GM12878 (cell line): Measurements from ENCODE around the gene IL13RA2. TPM values are rescaled to one million over a fixed set of nuclear protein-coding genes. Genes with fewer than 3 reads are reported as not detected.

Source experiments
- ATAC-seq: fragments of 200-7000 bp; cut with Tn5 transposase; 3 replicates; pipeline ENCODE4 v1.9.1; 2020; ENCODE audit warnings: mild to moderate bottlenecking, moderate library complexity
- BruUV-seq: library from RNA; stranded (reverse); fragments of 400-500 nt; replicated peaks from 2 replicates; lab custom pipeline; 2021; lab: Mats Ljungman, UMichigan
- CTCF ChIA-PET: fragments of 300-600 bp; sonication (Branson Sonifier 250); formaldehyde crosslinking; extraction: SDS; loops from one replicate; lab custom pipeline; 2021; ENCODE audit warnings: inconsistent platforms; lab: Yijun Ruan, JAX
- POLR2A ChIA-PET: fragments of 350-600 bp; formaldehyde crosslinking; extraction: SDS; loops from one replicate; lab custom pipeline; 2021; ENCODE audit warnings: inconsistent platforms; lab: Charles Lee
- RAD21 ChIA-PET: fragments of 300-600 bp; sonication (Branson Sonifier 250); formaldehyde crosslinking; loops from one replicate; lab custom pipeline; 2023; ENCODE audit warnings: antibody characterized with exemption; ENCODE audit not compliant: unreplicated experiment; lab: Charles Lee
- SMC1A ChIA-PET: fragments of 300-600 bp; sonication (Branson Sonifier 250); formaldehyde crosslinking; loops from one replicate; lab custom pipeline; 2023; ENCODE audit not compliant: unreplicated experiment, uncharacterized antibody; lab: Charles Lee
- DNase-seq: peaks from one replicate; pipeline ENCODE4 v3.0.0-alpha.2; 2011; ENCODE audit warnings: low read depth, low spot score
- FAIRE-seq: peaks from 3 replicates; lab custom pipeline; 2011; peaks lifted over from hg19 to GRCh38; lab: Jason Lieb, UNC
- H2AFZ ChIP-seq: 2 replicates; pipeline ENCODE4 v1.6.0; 2011; ENCODE audit warnings: low read depth, low read length, control low read depth; ENCODE audit not compliant: control insufficient read depth
- H3K27ac ChIP-seq: 2 replicates; pipeline ENCODE4 v1.5.1; 2011; ENCODE audit warnings: control low read depth; ENCODE audit not compliant: control insufficient read depth, insufficient read depth
- H3K27me3 ChIP-seq, 2 experiments: replicated peaks in 1 of 2; 2 replicates each; pipeline versions ENCODE4 v1.6.0 to v1.6.1; 2011; ENCODE audit warnings: low read length in 1 of 2; ENCODE audit not compliant: control insufficient read depth in 2 of 2, insufficient read depth in 2 of 2
- H3K36me3 ChIP-seq, 2 experiments: 2 replicates each; pipeline ENCODE4 v1.5.1; 2011; ENCODE audit warnings: low read length in 1 of 2; ENCODE audit not compliant: control insufficient read depth in 2 of 2, insufficient read depth in 2 of 2
- H3K4me1 ChIP-seq: 2 replicates; pipeline ENCODE4 v1.6.1; 2011; ENCODE audit warnings: mild to moderate bottlenecking, low read length, moderate library complexity, mixed read lengths; ENCODE audit not compliant: control insufficient read depth, insufficient read depth
- H3K4me2 ChIP-seq: 2 replicates; pipeline ENCODE4 v1.6.0; 2011; ENCODE audit warnings: control low read depth; ENCODE audit not compliant: control insufficient read depth, insufficient read depth
- H3K4me3 ChIP-seq: fragments of 200-600 bp; sonication (generic); 2 replicates; pipeline ENCODE4 v1.5.1; 2016
- H3K79me2 ChIP-seq: 2 replicates; pipeline ENCODE4 v1.6.0; 2011; ENCODE audit warnings: low read length; ENCODE audit not compliant: control insufficient read depth, insufficient read depth
- H3K9ac ChIP-seq: 2 replicates; pipeline ENCODE4 v1.8.0; 2011; ENCODE audit warnings: low read length, control low read depth, mixed read lengths; ENCODE audit not compliant: control insufficient read depth, insufficient read depth
- H3K9me3 ChIP-seq: replicated peaks from 3 replicates; pipeline ENCODE4 v1.5.1; 2011; ENCODE audit warnings: mild to moderate bottlenecking, low read length; ENCODE audit not compliant: control insufficient read depth, insufficient read depth
- H4K20me1 ChIP-seq: 2 replicates; pipeline ENCODE4 v1.6.0; 2011; ENCODE audit not compliant: control insufficient read depth, insufficient read depth
- IKZF2 ChIP-seq, 2 experiments: fragments of 450-650 bp; IDR thresholded peaks; 2 replicates each; pipeline ENCODE4 v1.6.1; 2017; ENCODE audit warnings: mild to moderate bottlenecking in 2 of 2, moderate library complexity in 2 of 2
- KLF5 ChIP-seq: fragments of 450-650 bp; IDR thresholded peaks from 2 replicates; pipeline ENCODE4 v1.6.1; 2014; ENCODE audit warnings: mild to moderate bottlenecking; ENCODE audit not compliant: partially characterized antibody
- PAX8 ChIP-seq: fragments of 450-650 bp; IDR thresholded peaks from 2 replicates; pipeline ENCODE4 v1.6.1; 2017; ENCODE audit warnings: mild to moderate bottlenecking, moderate library complexity
- REST ChIP-seq: IDR thresholded peaks from 2 replicates; pipeline ENCODE4 v1.6.1; 2012; ENCODE audit warnings: mild to moderate bottlenecking, low read depth, low read length
- TBL1XR1 ChIP-seq: IDR thresholded peaks from 2 replicates; pipeline ENCODE4 v1.6.1; 2012; ENCODE audit warnings: low read depth, low read length, improper control_type of control experiment
- ZBED1 ChIP-seq: IDR thresholded peaks from 2 replicates; pipeline ENCODE4 v1.6.1; 2016; ENCODE audit warnings: borderline replicate concordance
- in situ Hi-C: fragments of 300-500 bp; cut with MboI; formaldehyde crosslinking; loops from 9 replicates; pipeline ENCODE4 v1.14.3; 2018; ENCODE audit warnings: mixed read lengths
- intact Hi-C: fragments of 100-400 bp; cut with micrococcal nuclease; formaldehyde crosslinking; loops from one replicate; pipeline ENCODE4 v1.14.2; 2022; ENCODE audit not compliant: unreplicated experiment
- polyA plus RNA-seq, 11 experiments: library from polyadenylated mRNA; depleted of rRNA in 4 of 11; unstranded in 6 of 11; stranded (reverse) in 5 of 11; fragments of >200 nt; fragmentation: Nextera tagmentation in 4 of 11; fragmentation: Illumina TruSeq in 1 of 11; extraction: Ambion mirVana in 4 of 11; extraction: Trizol in 1 of 11; gene quantifications; 1 replicate in 1 of 11; 2 replicates in 10 of 11; pipeline versions ENCODE4 v1.2.1 to v1.2.3, GENCODE V29; 2011 to 2016; ENCODE audit warnings: inconsistent platforms in 2 of 11, missing spikeins in 2 of 11, low read depth in 1 of 11
- total RNA-seq, 4 experiments: library from RNA; depleted of rRNA in 3 of 4; stranded (reverse); fragments of >200 nt in 3 of 4; fragmentation: Illumina TruSeq in 1 of 4; extraction: Trizol in 1 of 4; gene quantifications; 2 replicates each; pipeline versions ENCODE4 v1.2.1 to v1.2.3, GENCODE V29; 2013 to 2021

Gene IL13RA2
- total and polyA plus RNA-seq, 10 of the 15 experiments (the other 5 are each of a cell fraction or from before 2014, with no cell fraction given) = 0.08 TPM; not detected in 9

GRCh38 chrX:114973013-114973412, 44.4 kb downstream of the IL13RA2 start:
- DNase-seq = no peak
- TF ChIP-seq TBL1XR1 (no peak), KLF5 (no peak), REST (no peak), IKZF2 (IDR thresholded peaks at IDR 0.05) (no peak), PAX8 (no peak), ZBED1 (no peak)
- TF ChIP-seq, all 136 proteins: peak for 0
- BruUV-seq = no TSS peak
- ChIA-PET RAD21 (no interaction called here), POLR2A (no interaction called here), SMC1A (no interaction called here), CTCF (no interaction called here)
- ATAC-seq = no peak
- H3K27me3 ChIP-seq = no peaks in the 10 kb centered on the region
- no peak overlapping the region for H3K27ac ChIP-seq
- H3K36me3 ChIP-seq = no peaks in the 10 kb centered on the region
- no peak overlapping the region for H2AFZ ChIP-seq
- H3K9me3 ChIP-seq = no peaks in the 10 kb centered on the region
- no peak overlapping the region for H3K4me2 ChIP-seq
- no peaks in the 10 kb centered on the region for H3K79me2 ChIP-seq
- H3K4me3 ChIP-seq = no peak overlapping the region
- intact Hi-C loops = no loop called here
- no peaks in the 10 kb centered on the region for H3K4me1 ChIP-seq
- no peak overlapping the region for H3K9ac ChIP-seq
- no peak for FAIRE-seq
- H4K20me1 ChIP-seq = no peaks in the 10 kb centered on the region
- in situ Hi-C loops = no loop called here
